Glutamatergic neuron (in vitro differentiated cells): ENCODE measurements around the gene POU2AF2. TPM values are rescaled to one million over a fixed set of nuclear protein-coding genes. Genes with fewer than 3 reads are reported as not detected.
"Not testable (repeated sequence)": the region's sequence is repeated elsewhere in the genome, so short reads cannot be mapped to it uniquely, and the experiment has no call there.

Source experiments
- DNase-seq: peaks from one replicate; pipeline ENCODE4 v3.0.0; 2022
- H3K27ac Mint-ChIP-seq: one replicate; pipeline ENCODE4 v1.8.0; 2020; ENCODE audit warnings: mild to moderate bottlenecking, mixed read lengths, inconsistent platforms; ENCODE audit not compliant: unreplicated experiment
- H3K27me3 Mint-ChIP-seq: one replicate; pipeline ENCODE4 v1.8.0; 2020; ENCODE audit warnings: mild to moderate bottlenecking, moderate library complexity, mixed read lengths, inconsistent platforms; ENCODE audit not compliant: unreplicated experiment
- H3K36me3 Mint-ChIP-seq: one replicate; pipeline ENCODE4 v1.8.0; 2020; ENCODE audit warnings: mild to moderate bottlenecking, mixed read lengths, inconsistent platforms; ENCODE audit not compliant: unreplicated experiment
- H3K4me1 Mint-ChIP-seq: one replicate; pipeline ENCODE4 v1.8.0; 2020; ENCODE audit warnings: mild to moderate bottlenecking, low read depth, mixed read lengths, inconsistent platforms; ENCODE audit not compliant: unreplicated experiment
- H3K4me3 Mint-ChIP-seq: one replicate; pipeline ENCODE4 v1.8.0; 2020; ENCODE audit warnings: mild to moderate bottlenecking, mixed read lengths, inconsistent platforms; ENCODE audit not compliant: unreplicated experiment
- H3K9me3 Mint-ChIP-seq: one replicate; pipeline ENCODE4 v1.8.0; 2020; ENCODE audit warnings: mild to moderate bottlenecking, moderate library complexity, mixed read lengths, inconsistent platforms; ENCODE audit not compliant: unreplicated experiment
- CTCF ChIP-seq: fragments of 200-600 bp; sonication (generic); IDR thresholded peaks from one replicate; pipeline ENCODE4 v1.5.0; 2021; ENCODE audit not compliant: partially characterized antibody, unreplicated experiment
- total RNA-seq: library from RNA; stranded (reverse); fragmentation: NEBNext Ultra II Directional; extraction: Animal tissue kit (Norgen Biotek cat#: 25700); gene quantifications from one replicate; pipeline ENCODE4 v1.2.1, GENCODE V29; 2021; ENCODE audit not compliant: unreplicated experiment

The POU2AF2 gene
- total RNA-seq, 1 donor from 2014 or later = not detected

- no peak for DNase-seq
- TF ChIP-seq CTCF = no peak
- no peaks in the 10 kb centered on the region for H3K4me1 Mint-ChIP-seq
- no peak overlapping the region for H3K4me3 Mint-ChIP-seq
- no peaks in the 10 kb centered on the region for H3K9me3 Mint-ChIP-seq
- no peaks in the 10 kb centered on the region for H3K36me3 Mint-ChIP-seq
- no peak overlapping the region for H3K27ac Mint-ChIP-seq
- peaks cover 2% of the 10 kb centered on the region for H3K27me3 Mint-ChIP-seq
Observed at GRCh38 chr11:111285189-111286091, 39.9 kb downstream of the POU2AF2 start.

- DNase-seq = no peak
- H3K9me3 Mint-ChIP-seq = no peaks in the 10 kb centered on the region
- peaks cover 2% of the 10 kb centered on the region for H3K27me3 Mint-ChIP-seq
- H3K4me1 Mint-ChIP-seq = no peaks in the 10 kb centered on the region
- H3K36me3 Mint-ChIP-seq = no peaks in the 10 kb centered on the region
- no peak for TF ChIP-seq CTCF
- no peak overlapping the region for H3K4me3 Mint-ChIP-seq
- no peak overlapping the region for H3K27ac Mint-ChIP-seq
Observed at GRCh38 chr11:111291764-111292163, 46.2 kb downstream of the POU2AF2 start.

GRCh38 chr11:111292408-111292807, 46.9 kb downstream of the POU2AF2 start:
- not testable (repeated sequence) for DNase-seq, H3K4me1 Mint-ChIP-seq, H3K9me3 Mint-ChIP-seq, H3K27me3 Mint-ChIP-seq, H3K4me3 Mint-ChIP-seq, H3K36me3 Mint-ChIP-seq, H3K27ac Mint-ChIP-seq

GRCh38 chr11:111296196-111296595, 50.7 kb downstream of the POU2AF2 start:
- H3K36me3 Mint-ChIP-seq = no peaks in the 10 kb centered on the region
- H3K27ac Mint-ChIP-seq = no peak overlapping the region
- no peaks in the 10 kb centered on the region for H3K9me3 Mint-ChIP-seq
- no peak for TF ChIP-seq CTCF
- peaks cover 2% of the 10 kb centered on the region for H3K27me3 Mint-ChIP-seq
- no peak for DNase-seq
- no peak overlapping the region for H3K4me3 Mint-ChIP-seq
- H3K4me1 Mint-ChIP-seq = peaks cover 3% of the 10 kb centered on the region

GRCh38 chr11:111297696-111298095, 52.2 kb downstream of the POU2AF2 start:
- peak overlapping the region; percentile 84 for H3K4me3 Mint-ChIP-seq
- no peaks in the 10 kb centered on the region for H3K36me3 Mint-ChIP-seq
- no peak for DNase-seq
- H3K27me3 Mint-ChIP-seq = peaks cover 2% of the 10 kb centered on the region
- H3K9me3 Mint-ChIP-seq = no peaks in the 10 kb centered on the region
- H3K4me1 Mint-ChIP-seq = peaks cover 9% of the 10 kb centered on the region
- H3K27ac Mint-ChIP-seq = no peak overlapping the region
- no peak for TF ChIP-seq CTCF
